ENCODE measurements around the gene CADM1.

CADM1 gene

GRCh38 chr11:115304774-115305472 lies 199.3 kb downstream of the CADM1 start:
- H3K27ac ChIP-seq, result no peak overlapping the region
- H3K27me3 ChIP-seq, result no peaks in the 10 kb centered on the region
- no peaks in the 10 kb centered on the region for H3K9me3 ChIP-seq
- TF ChIP-seq CTCF (IDR thresholded peaks at IDR 0.05), result no peak
- H3K4me1 ChIP-seq (ENCODE audit: control insufficient read depth in 1 of 2, insufficient read depth in 1 of 2, low read depth in 1 of 2, low read length in 1 of 2), result no peaks in the 10 kb centered on the region
- no peak overlapping the region for H3K4me3 ChIP-seq (ENCODE audit: low read depth in 1 of 2, low read length in 1 of 2)
- H3K36me3 ChIP-seq, result no peaks in the 10 kb centered on the region

GRCh38 chr11:115303929-115304531 lies 200.2 kb downstream of the CADM1 start:
- Histone ChIP-seq H3K27ac (no peak overlapping the region), H3K36me3 (no peaks in the 10 kb centered on the region), H3K4me3 (ENCODE audit: low read depth in 1 of 2, low read length in 1 of 2) (no peak overlapping the region), H3K27me3 (no peaks in the 10 kb centered on the region), H3K4me1 (ENCODE audit: control insufficient read depth in 1 of 2, insufficient read depth in 1 of 2, low read depth in 1 of 2, low read length in 1 of 2) (no peaks in the 10 kb centered on the region), H3K9me3 (no peaks in the 10 kb centered on the region)
- TF ChIP-seq CTCF (IDR thresholded peaks at IDR 0.05), result no peak

- no peak for TF ChIP-seq CTCF (IDR thresholded peaks at IDR 0.05)
- Histone ChIP-seq H3K27me3 (no peaks in the 10 kb centered on the region), H3K27ac (no peak overlapping the region), H3K4me1 (ENCODE audit: control insufficient read depth in 1 of 2, insufficient read depth in 1 of 2, low read depth in 1 of 2, low read length in 1 of 2) (no peaks in the 10 kb centered on the region), H3K9me3 (no peaks in the 10 kb centered on the region), H3K36me3 (no peaks in the 10 kb centered on the region), H3K4me3 (ENCODE audit: low read depth in 1 of 2, low read length in 1 of 2) (no peak overlapping the region)
Measured at GRCh38 chr11:115302946-115303703, 201.1 kb downstream of the CADM1 start.

GRCh38 chr11:115300660-115301428 lies 203.4 kb downstream of the CADM1 start:
- no peak for TF ChIP-seq CTCF (IDR thresholded peaks at IDR 0.05)
- no peaks in the 10 kb centered on the region for H3K4me1 ChIP-seq (ENCODE audit: control insufficient read depth in 1 of 2, insufficient read depth in 1 of 2, low read depth in 1 of 2, low read length in 1 of 2)
- H3K9me3 ChIP-seq, result no peaks in the 10 kb centered on the region
- no peak overlapping the region for H3K4me3 ChIP-seq (ENCODE audit: low read depth in 1 of 2, low read length in 1 of 2)
- no peaks in the 10 kb centered on the region for H3K36me3 ChIP-seq
- H3K27me3 ChIP-seq, result no peaks in the 10 kb centered on the region
- no peak overlapping the region for H3K27ac ChIP-seq

- H3K4me3 ChIP-seq (ENCODE audit: low read depth in 1 of 2, low read length in 1 of 2), result no peak overlapping the region
- H3K36me3 ChIP-seq, result no peaks in the 10 kb centered on the region
- no peak for TF ChIP-seq CTCF (IDR thresholded peaks at IDR 0.05)
- H3K9me3 ChIP-seq, result no peaks in the 10 kb centered on the region
- H3K27me3 ChIP-seq, result no peaks in the 10 kb centered on the region
- no peaks in the 10 kb centered on the region for H3K4me1 ChIP-seq (ENCODE audit: control insufficient read depth in 1 of 2, insufficient read depth in 1 of 2, low read depth in 1 of 2, low read length in 1 of 2)
- no peak overlapping the region for H3K27ac ChIP-seq
Measured at GRCh38 chr11:115298300-115299012, 205.8 kb downstream of the CADM1 start.
